Smooth muscle cell (in vitro differentiated cells): ENCODE data around the gene PLPPR2. TPM values are rescaled to one million over a fixed set of nuclear protein-coding genes. Genes with fewer than 3 reads are reported as not detected.

Experiments
- DNase-seq: peaks from one replicate; lab custom pipeline; 2025; ENCODE audit not compliant: unreplicated experiment; lab: John Stamatoyannopoulos, UW
- H2AFZ ChIP-seq: fragments of 200-600 bp; sonication (generic); 2 replicates; pipeline ENCODE4 v1.6.0; 2016; ENCODE audit warnings: antibody characterized with exemption, low read depth, mild to moderate bottlenecking
- H3F3A ChIP-seq: fragments of 200-600 bp; sonication (generic); 2 replicates; pipeline ENCODE4 v1.6.0; 2017; ENCODE audit warnings: antibody characterized with exemption, low read depth
- H3K27ac ChIP-seq: fragments of 200-600 bp; sonication (generic); 2 replicates; pipeline ENCODE4 v1.5.1; 2016; ENCODE audit warnings: low read depth, mild to moderate bottlenecking
- H3K27me3 ChIP-seq: fragments of 200-600 bp; sonication (generic); 2 replicates; pipeline ENCODE4 v1.6.1; 2016; ENCODE audit warnings: low read depth, mild to moderate bottlenecking
- H3K36me3 ChIP-seq: fragments of 200-600 bp; sonication (generic); 2 replicates; pipeline ENCODE4 v1.5.1; 2016; ENCODE audit warnings: low read depth
- H3K4me1 ChIP-seq: fragments of 200-600 bp; sonication (generic); 2 replicates; pipeline ENCODE4 v1.5.1; 2016; ENCODE audit warnings: low read depth
- H3K4me2 ChIP-seq: fragments of 200-600 bp; sonication (generic); 2 replicates; pipeline ENCODE4 v1.6.0; 2016; ENCODE audit warnings: mild to moderate bottlenecking
- H3K4me3 ChIP-seq: fragments of 200-600 bp; sonication (generic); 2 replicates; pipeline ENCODE4 v1.5.1; 2016; ENCODE audit warnings: mild to moderate bottlenecking
- H3K79me2 ChIP-seq: fragments of 200-600 bp; sonication (generic); 2 replicates; pipeline ENCODE4 v1.6.0; 2016; ENCODE audit warnings: low read depth, mild to moderate bottlenecking
- H3K9ac ChIP-seq: fragments of 200-600 bp; sonication (generic); 2 replicates; pipeline ENCODE4 v1.6.0; 2016; ENCODE audit warnings: low read depth
- H3K9me3 ChIP-seq: fragments of 200-600 bp; sonication (generic); replicated peaks from 2 replicates; pipeline ENCODE4 v1.5.1; 2016; ENCODE audit warnings: low read depth
- H4K20me1 ChIP-seq: fragments of 200-600 bp; sonication (generic); 2 replicates; pipeline ENCODE4 v1.6.0; 2016; ENCODE audit warnings: low read depth
- CTCF ChIP-seq: fragments of 200-600 bp; sonication (generic); IDR thresholded peaks from 2 replicates; pipeline ENCODE4 v1.5.1; 2017; ENCODE audit warnings: borderline replicate concordance, mild to moderate bottlenecking, antibody characterized with exemption; ENCODE audit not compliant: insufficient read depth, poor library complexity, severe bottlenecking
- WGBS: methylation state at CpG from one replicate; pipeline ENCODE4 v1.1.7; 2016; ENCODE audit warnings: low lambda C conversion rate; 5-methylcytosine and 5-hydroxymethylcytosine counted together
- polyA plus RNA-seq: library from polyadenylated mRNA; unstranded; fragments of >200 nt; fragmentation: Nextera tagmentation; extraction: Ambion mirVana; gene quantifications from 2 replicates; pipeline ENCODE4 v1.2.1, GENCODE V29; 2016
- total RNA-seq: library from RNA; depleted of rRNA; stranded (reverse); fragments of >200 nt; gene quantifications from 2 replicates; pipeline ENCODE4 v1.2.3, GENCODE V29; 2014

Gene PLPPR2
- total and polyA plus RNA-seq, 2 experiments from 2014 or later: 21.4 to 67.1 TPM

DNA sequence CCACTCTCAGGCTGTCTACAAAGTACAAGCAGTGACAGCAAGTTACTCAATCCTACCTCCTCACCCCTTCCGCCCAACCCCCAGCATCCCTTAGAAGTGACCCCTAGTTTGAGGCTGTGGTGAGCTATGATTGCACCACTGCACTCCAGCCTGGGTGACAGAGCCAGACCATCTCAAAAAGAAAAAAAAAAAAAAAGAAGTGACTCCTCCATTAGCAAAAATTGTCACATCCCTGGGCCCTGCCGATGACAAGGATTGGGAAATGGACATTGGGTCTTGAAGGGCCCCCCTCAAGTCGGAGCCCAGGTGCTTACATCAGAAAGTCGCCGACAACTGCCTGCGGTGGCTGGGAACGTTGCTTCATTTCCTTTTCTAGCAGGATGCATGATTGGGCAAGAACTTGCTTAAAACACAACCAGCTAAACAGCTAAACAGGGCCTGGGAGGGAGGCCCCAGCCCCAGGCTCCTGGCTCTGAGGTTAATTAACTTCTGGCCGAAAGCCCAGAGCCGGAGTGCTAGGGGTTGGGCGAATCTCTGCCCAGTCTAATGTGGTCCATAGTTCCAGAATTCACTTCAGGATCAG, 31.1 kb upstream of the PLPPR2 start:
- DNase-seq: peak; percentile 27
- Histone ChIP-seq H3K27ac (peak overlapping the region; percentile 62), H3K9me3 (no peaks in the 10 kb centered on the region), H3F3A (peaks cover 7% of the 10 kb centered on the region), H3K79me2 (no peaks in the 10 kb centered on the region), H3K4me2 (peak overlapping the region; percentile 76), H3K4me3 (no peak overlapping the region), H3K36me3 (no peaks in the 10 kb centered on the region), H4K20me1 (no peaks in the 10 kb centered on the region), H2AFZ (no peak overlapping the region), H3K27me3 (no peaks in the 10 kb centered on the region), H3K9ac (no peak overlapping the region), H3K4me1 (no peaks in the 10 kb centered on the region)
- 13% methylated on average over 10 of the region's 10 CpGs for WGBS
- TF ChIP-seq CTCF: no peak

- Histone ChIP-seq H3K79me2 (no peaks in the 10 kb centered on the region), H3K27ac (peak overlapping the region; percentile 62), H4K20me1 (no peaks in the 10 kb centered on the region), H3K27me3 (no peaks in the 10 kb centered on the region), H3K9me3 (no peaks in the 10 kb centered on the region), H3K4me1 (no peaks in the 10 kb centered on the region), H3K9ac (no peak overlapping the region), H3K4me3 (no peak overlapping the region), H3K4me2 (no peak overlapping the region), H3F3A (peaks cover 7% of the 10 kb centered on the region), H3K36me3 (no peaks in the 10 kb centered on the region), H2AFZ (no peak overlapping the region)
- TF ChIP-seq CTCF: no peak
- DNase-seq: no peak
- 92% methylated on average over 16 of the region's 17 CpGs for WGBS
Measured at GRCh38 chr19:11324748-11325389, 30.4 kb upstream of the PLPPR2 start.

DNA sequence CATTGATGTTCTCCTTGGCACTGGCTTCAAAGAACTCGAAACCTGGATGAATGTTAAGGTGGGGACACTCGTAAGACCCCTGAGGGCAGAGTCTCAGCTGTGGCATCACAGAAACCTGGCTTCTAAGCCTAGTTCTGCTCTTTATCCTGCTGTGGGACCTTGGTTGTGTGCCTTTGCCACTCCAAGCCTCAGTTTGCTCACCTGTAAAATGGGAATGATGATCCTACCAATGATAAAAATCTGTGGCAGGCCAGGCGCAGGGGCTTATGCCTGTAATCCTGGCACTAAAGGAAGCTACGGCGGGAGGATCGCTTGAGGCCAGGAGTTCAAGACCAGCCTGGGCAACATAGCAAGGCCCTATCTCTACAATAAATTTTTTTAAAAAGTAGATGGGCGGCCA, 29.7 kb upstream of the PLPPR2 start:
- H3K4me1 ChIP-seq: no peaks in the 10 kb centered on the region
- no peak overlapping the region for H3K27ac ChIP-seq
- whole genome bisulfite sequencing: 95% methylated on average over 7 of the region's 7 CpGs
- no peaks in the 10 kb centered on the region for H4K20me1 ChIP-seq
- no peak overlapping the region for H2AFZ ChIP-seq
- H3K27me3 ChIP-seq: no peaks in the 10 kb centered on the region
- peaks cover 7% of the 10 kb centered on the region for H3F3A ChIP-seq
- no peak overlapping the region for H3K4me2 ChIP-seq
- H3K9me3 ChIP-seq: no peaks in the 10 kb centered on the region
- H3K4me3 ChIP-seq: no peak overlapping the region
- H3K36me3 ChIP-seq: no peaks in the 10 kb centered on the region
- TF ChIP-seq CTCF: no peak
- no peaks in the 10 kb centered on the region for H3K79me2 ChIP-seq
- no peak overlapping the region for H3K9ac ChIP-seq
- DNase-seq: no peak

GRCh38 chr19:11330127-11330526, 25.1 kb upstream of the PLPPR2 start:
- Histone ChIP-seq H4K20me1 (no peaks in the 10 kb centered on the region), H3K36me3 (peaks cover 4% of the 10 kb centered on the region), H3K9ac (no peak overlapping the region), H3K9me3 (no peaks in the 10 kb centered on the region), H3K4me2 (no peak overlapping the region), H3K79me2 (no peaks in the 10 kb centered on the region), H2AFZ (no peak overlapping the region), H3K4me3 (no peak overlapping the region), H3F3A (no peaks in the 10 kb centered on the region), H3K4me1 (no peaks in the 10 kb centered on the region), H3K27ac (no peak overlapping the region), H3K27me3 (no peaks in the 10 kb centered on the region)
- no peak for TF ChIP-seq CTCF
- DNase-seq: no peak
- WGBS: 70% methylated on average over 4 of the region's 4 CpGs
